IPS-18c (cell line): ENCODE results near the gene ZNF556.
"Not testable (repeated sequence)": the region's sequence is repeated elsewhere in the genome, so short reads cannot be mapped to it uniquely, and the experiment has no call there.

ENCODE experiments used
- H3K4me3 ChIP-seq: 2 replicates; pipeline ENCODE4 v1.7.0; 2013; ENCODE audit warnings: low read depth, mild to moderate bottlenecking, low read length, moderate library complexity; ENCODE audit not compliant: insufficient read depth
- H3K9me3 ChIP-seq: one replicate; pipeline ENCODE4 v1.6.1; 2013; ENCODE audit warnings: mild to moderate bottlenecking, low read length, moderate library complexity; ENCODE audit not compliant: control insufficient read depth, insufficient read depth

The ZNF556 gene

GRCh38 chr19:2888731-2889224, 21.6 kb downstream of the ZNF556 start:
- Histone ChIP-seq H3K4me3 (no peak overlapping the region), H3K9me3 (peaks cover 2% of the 10 kb centered on the region)

GRCh38 chr19:2890531-2890930, 23.4 kb downstream of the ZNF556 start:
- not testable (repeated sequence) for H3K9me3 ChIP-seq, H3K4me3 ChIP-seq

GRCh38 chr19:2896694-2897093, 29.6 kb downstream of the ZNF556 start:
- Histone ChIP-seq H3K9me3 (peaks cover 2% of the 10 kb centered on the region), H3K4me3 (no peak overlapping the region)

GRCh38 chr19:2900296-2901252, 33.4 kb downstream of the ZNF556 start, which contains the start of gene ZNF57:
TSS of gene ZNF57 (plus strand) at chr19:2900928. CDS start at chr19:2901046, 118 bp downstream.
- Histone ChIP-seq H3K9me3 (no peaks in the 10 kb centered on the region), H3K4me3 (peak within 1 kb of the TSS; percentile 81)

GRCh38 chr19:2902590-2903218, 35.6 kb downstream of the ZNF556 start:
- Histone ChIP-seq H3K4me3 (no peak overlapping the region), H3K9me3 (peaks cover 2% of the 10 kb centered on the region)

GRCh38 chr19:2903326-2903725, 36.2 kb downstream of the ZNF556 start:
- H3K9me3 ChIP-seq, H3K4me3 ChIP-seq: not testable (repeated sequence)

- no peak overlapping the region for H3K4me3 ChIP-seq
Observed at GRCh38 chr19:2905918-2906519, 38.9 kb downstream of the ZNF556 start.

GRCh38 chr19:2906631-2907195, 39.6 kb downstream of the ZNF556 start:
- Histone ChIP-seq H3K9me3 (peaks cover 2% of the 10 kb centered on the region), H3K4me3 (no peak overlapping the region)

More at GRCh38 chr19:2905918-2906519, 38.9 kb downstream of the ZNF556 start:
- peaks cover 2% of the 10 kb centered on the region for H3K9me3 ChIP-seq

GRCh38 chr19:2912306-2912705, 45.2 kb downstream of the ZNF556 start:
- Histone ChIP-seq H3K4me3 (no peak overlapping the region; the same call in 1 of the 2 replicates), H3K9me3 (peaks cover 17% of the 10 kb centered on the region)

- Histone ChIP-seq H3K9me3 (peaks cover 22% of the 10 kb centered on the region), H3K4me3 (no peak overlapping the region)
Observed at GRCh38 chr19:2917275-2918184, 50.4 kb downstream of the ZNF556 start.

GRCh38 chr19:2922987-2923386, 55.9 kb downstream of the ZNF556 start:
- no peak overlapping the region for H3K4me3 ChIP-seq
- peaks cover under 1% of the 10 kb centered on the region for H3K9me3 ChIP-seq

- Histone ChIP-seq H3K9me3 (no peaks in the 10 kb centered on the region), H3K4me3 (no peak overlapping the region)
Observed at GRCh38 chr19:2923510-2923909, 56.4 kb downstream of the ZNF556 start.

- no peak overlapping the region for H3K4me3 ChIP-seq
Observed at GRCh38 chr19:2926341-2927031, 59.4 kb downstream of the ZNF556 start.

GRCh38 chr19:2927032-2927430, 59.9 kb downstream of the ZNF556 start:
- H3K4me3 ChIP-seq, result no peak overlapping the region
- H3K9me3 ChIP-seq, result peaks cover 3% of the 10 kb centered on the region

More at GRCh38 chr19:2926341-2927031, 59.4 kb downstream of the ZNF556 start:
- H3K9me3 ChIP-seq, result peaks cover 3% of the 10 kb centered on the region
